ENCODE measurements around the gene BCLAF1. TPM values are rescaled to one million over a fixed set of nuclear protein-coding genes. Genes with fewer than 3 reads are reported as not detected.

BCLAF1 gene
- total and polyA plus RNA-seq, 2 experiments from 2014 or later = 133 to 151 TPM

- no peak for TF ChIP-seq ZNF462 (CRISPR knock-in tag; IDR thresholded peaks at IDR 0.05)
- no peak for TF ChIP-seq JUNB (IDR thresholded peaks at IDR 0.05; ENCODE audit: unreplicated experiment)
- TF ChIP-seq EZH2 (IDR thresholded peaks at IDR 0.05; ENCODE audit: low read depth, unreplicated experiment) = no peak
- TF ChIP-seq ETS1 (IDR thresholded peaks at IDR 0.05) = no peak
- no peak for TF ChIP-seq REST (IDR thresholded peaks at IDR 0.05; ENCODE audit: unreplicated experiment)
- no peak for TF ChIP-seq ZNF331 (CRISPR knock-in tag; IDR thresholded peaks at IDR 0.05; ENCODE audit: low read depth)
- TF ChIP-seq STAT1 (IDR thresholded peaks at IDR 0.05; ENCODE audit: unreplicated experiment) = no peak
- no peak for TF ChIP-seq ZNF114 (CRISPR knock-in tag; IDR thresholded peaks at IDR 0.05)
- no peak for TF ChIP-seq NANOG (IDR thresholded peaks at IDR 0.05; ENCODE audit: borderline replicate concordance)
- no peak for TF ChIP-seq CREB1 (CRISPR knock-in tag; IDR thresholded peaks at IDR 0.05; ENCODE audit: low read depth)
- TF ChIP-seq EZH2phosphoT487 (IDR thresholded peaks at IDR 0.05; ENCODE audit: unreplicated experiment) = no peak
- no peak for TF ChIP-seq POLR2AphosphoS5 (IDR thresholded peaks at IDR 0.05; ENCODE audit: low read depth)
Observed at GRCh38 chr6:136213853-136214252, 75.8 kb downstream of the BCLAF1 start (continued).

All from GM23338 (cell line).